Karpas-422 (cell line): ENCODE results near the gene PACRG. TPM values are rescaled to one million over a fixed set of nuclear protein-coding genes. Genes with fewer than 3 reads are reported as not detected.
"Not testable (repeated sequence)": the region's sequence is repeated elsewhere in the genome, so short reads cannot be mapped to it uniquely, and the experiment has no call there.

Source experiments
- DNase-seq: peaks from one replicate; pipeline ENCODE4 v3.0.0-alpha.2; 2015
- H2AFZ ChIP-seq: fragments of 200-600 bp; sonication (generic); 2 replicates; pipeline ENCODE4 v1.6.1; 2014; ENCODE audit warnings: antibody characterized with exemption, low read length, mixed read lengths
- H3K27ac ChIP-seq: fragments of 200-600 bp; sonication (generic); 2 replicates; pipeline ENCODE4 v1.5.1; 2014; ENCODE audit warnings: mild to moderate bottlenecking, low read length, moderate library complexity
- H3K27me3 ChIP-seq: fragments of 200-600 bp; sonication (generic); 2 replicates; pipeline ENCODE4 v1.6.1; 2014; ENCODE audit warnings: low read length, mixed read lengths
- H3K36me3 ChIP-seq: fragments of 200-600 bp; sonication (generic); 2 replicates; pipeline ENCODE4 v1.6.1; 2014; ENCODE audit warnings: low read length, mixed read lengths; ENCODE audit not compliant: insufficient read depth
- H3K4me1 ChIP-seq: fragments of 200-600 bp; sonication (generic); 2 replicates; pipeline ENCODE4 v1.6.1; 2014; ENCODE audit warnings: mild to moderate bottlenecking, low read length, mixed read lengths
- H3K4me2 ChIP-seq: fragments of 200-600 bp; sonication (generic); 2 replicates; pipeline ENCODE4 v1.6.1; 2014; ENCODE audit warnings: low read length, low read depth, mild to moderate bottlenecking; ENCODE audit not compliant: poor library complexity, severe bottlenecking
- H3K4me3 ChIP-seq: fragments of 200-600 bp; sonication (generic); 2 replicates; pipeline ENCODE4 v1.5.1; 2014; ENCODE audit warnings: mild to moderate bottlenecking, antibody characterized with exemption, low read length, mixed read lengths
- H3K79me2 ChIP-seq: fragments of 200-600 bp; sonication (generic); 2 replicates; pipeline ENCODE4 v1.6.1; 2014; ENCODE audit warnings: mild to moderate bottlenecking, low read length, mixed read lengths
- H3K9ac ChIP-seq: fragments of 200-600 bp; sonication (generic); 2 replicates; pipeline ENCODE4 v1.6.0; 2014; ENCODE audit warnings: low read length
- H3K9me2 ChIP-seq: fragments of 200-600 bp; sonication (generic), shearing (Covaris generic); replicated peaks from 2 replicates; pipeline ENCODE4 v1.6.0; 2014; ENCODE audit warnings: mild to moderate bottlenecking, low read length, moderate library complexity; ENCODE audit not compliant: insufficient read depth
- H3K9me3 ChIP-seq: fragments of 300-700, 200-600 bp; sonication (generic); 2 replicates; pipeline ENCODE4 v1.6.1; 2014; ENCODE audit warnings: low read length, mixed read lengths
- H4K20me1 ChIP-seq: fragments of 200-600 bp; sonication (generic); 2 replicates; pipeline ENCODE4 v1.6.1; 2014; ENCODE audit warnings: mild to moderate bottlenecking, antibody characterized with exemption, low read length, low read depth; ENCODE audit not compliant: insufficient read depth
- total RNA-seq: library from RNA; depleted of rRNA; stranded (reverse); fragments of >200 nt; shearing (Covaris generic); gene quantifications from 2 replicates; pipeline ENCODE4 v1.2.3, GENCODE V29; 2014; ENCODE audit warnings: low replicate concordance

Gene PACRG
- total RNA-seq, 1 experiment from 2014 or later: not detected

GRCh38 chr6:162973980-162974379 is 246.2 kb downstream of the PACRG start:
- no peaks in the 10 kb centered on the region for H3K27me3 ChIP-seq
- no peaks in the 10 kb centered on the region for H3K36me3 ChIP-seq
- no peaks in the 10 kb centered on the region for H4K20me1 ChIP-seq
- peaks cover 11% of the 10 kb centered on the region for H3K9me3 ChIP-seq
- no peak overlapping the region for H2AFZ ChIP-seq
- no peak overlapping the region for H3K4me2 ChIP-seq
- H3K9me2 ChIP-seq: no peaks in the 10 kb centered on the region; the same call in 1 of the 2 replicates
- H3K27ac ChIP-seq: no peak overlapping the region
- DNase-seq: no peak
- H3K4me1 ChIP-seq: no peaks in the 10 kb centered on the region
- H3K4me3 ChIP-seq: no peak overlapping the region
- no peak overlapping the region for H3K9ac ChIP-seq
- H3K79me2 ChIP-seq: no peaks in the 10 kb centered on the region

- Histone ChIP-seq H3K9me2 (no peaks in the 10 kb centered on the region; the same call in 1 of the 2 replicates), H3K27ac (no peak overlapping the region), H3K27me3 (no peaks in the 10 kb centered on the region), H3K36me3 (no peaks in the 10 kb centered on the region), H3K4me1 (no peaks in the 10 kb centered on the region), H3K4me2 (no peak overlapping the region), H4K20me1 (no peaks in the 10 kb centered on the region), H3K4me3 (no peak overlapping the region), H3K9ac (no peak overlapping the region), H2AFZ (no peak overlapping the region), H3K9me3 (peaks cover 5% of the 10 kb centered on the region), H3K79me2 (no peaks in the 10 kb centered on the region)
- DNase-seq: no peak
Measured at GRCh38 chr6:162974685-162975084, 246.9 kb downstream of the PACRG start.

- Histone ChIP-seq H4K20me1 (no peaks in the 10 kb centered on the region), H3K4me3 (no peak overlapping the region), H3K4me2 (no peak overlapping the region), H3K9ac (no peak overlapping the region), H3K9me3 (peaks cover 5% of the 10 kb centered on the region), H3K27me3 (no peaks in the 10 kb centered on the region), H3K4me1 (no peaks in the 10 kb centered on the region), H3K27ac (no peak overlapping the region), H3K9me2 (no peaks in the 10 kb centered on the region; the same call in 1 of the 2 replicates), H3K36me3 (no peaks in the 10 kb centered on the region), H2AFZ (no peak overlapping the region), H3K79me2 (no peaks in the 10 kb centered on the region)
- no peak for DNase-seq
Measured at GRCh38 chr6:162976141-162976540, 248.4 kb downstream of the PACRG start.

GRCh38 chr6:162983234-162983633 is 255.5 kb downstream of the PACRG start:
- H3K36me3 ChIP-seq, H3K4me1 ChIP-seq, H3K9ac ChIP-seq, H2AFZ ChIP-seq, H3K27ac ChIP-seq, DNase-seq, H3K27me3 ChIP-seq, H4K20me1 ChIP-seq, H3K79me2 ChIP-seq, H3K4me3 ChIP-seq, H3K4me2 ChIP-seq, H3K9me2 ChIP-seq: not testable (repeated sequence)
- H3K9me3 ChIP-seq: peaks cover 18% of the 10 kb centered on the region

GRCh38 chr6:162998777-162999176 is 271.0 kb downstream of the PACRG start:
- no peaks in the 10 kb centered on the region for H3K4me1 ChIP-seq
- H3K9me2 ChIP-seq: no peaks in the 10 kb centered on the region
- no peaks in the 10 kb centered on the region for H3K36me3 ChIP-seq
- H3K27ac ChIP-seq: no peak overlapping the region
- H2AFZ ChIP-seq: no peak overlapping the region
- H3K79me2 ChIP-seq: no peaks in the 10 kb centered on the region
- H3K4me2 ChIP-seq: no peak overlapping the region
- peaks cover 16% of the 10 kb centered on the region for H3K9me3 ChIP-seq
- no peak overlapping the region for H3K9ac ChIP-seq
- H3K27me3 ChIP-seq: no peaks in the 10 kb centered on the region
- no peaks in the 10 kb centered on the region for H4K20me1 ChIP-seq
- H3K4me3 ChIP-seq: no peak overlapping the region
- DNase-seq: no peak

- Histone ChIP-seq H3K9me3 (peaks cover 16% of the 10 kb centered on the region), H3K36me3 (no peaks in the 10 kb centered on the region)
- DNase-seq: no peak
Measured at GRCh38 chr6:162999575-163000285, 272.0 kb downstream of the PACRG start.

GRCh38 chr6:163001330-163001729 is 273.6 kb downstream of the PACRG start:
- Histone ChIP-seq H3K79me2 (no peaks in the 10 kb centered on the region), H3K9me3 (peaks cover 15% of the 10 kb centered on the region), H4K20me1 (no peaks in the 10 kb centered on the region), H3K27ac (no peak overlapping the region), H3K4me1 (no peaks in the 10 kb centered on the region), H3K27me3 (no peaks in the 10 kb centered on the region), H3K9me2 (no peaks in the 10 kb centered on the region), H3K4me3 (no peak overlapping the region), H3K36me3 (no peaks in the 10 kb centered on the region), H3K9ac (no peak overlapping the region), H3K4me2 (no peak overlapping the region), H2AFZ (no peak overlapping the region)
- no peak for DNase-seq

More at GRCh38 chr6:162999575-163000285, 272.0 kb downstream of the PACRG start:
- H3K9ac ChIP-seq: no peak overlapping the region
- H3K4me1 ChIP-seq: no peaks in the 10 kb centered on the region
- H3K9me2 ChIP-seq: no peaks in the 10 kb centered on the region
- H4K20me1 ChIP-seq: no peaks in the 10 kb centered on the region
- H2AFZ ChIP-seq: no peak overlapping the region
- H3K79me2 ChIP-seq: no peaks in the 10 kb centered on the region
- H3K4me3 ChIP-seq: no peak overlapping the region
- H3K27ac ChIP-seq: no peak overlapping the region
- no peaks in the 10 kb centered on the region for H3K27me3 ChIP-seq
- no peak overlapping the region for H3K4me2 ChIP-seq

GRCh38 chr6:163008186-163008585 is 280.4 kb downstream of the PACRG start:
- Histone ChIP-seq H3K4me1 (no peaks in the 10 kb centered on the region), H3K4me3 (no peak overlapping the region), H3K9me2 (no peaks in the 10 kb centered on the region), H3K79me2 (no peaks in the 10 kb centered on the region), H3K9me3 (peaks cover 19% of the 10 kb centered on the region), H3K27me3 (no peaks in the 10 kb centered on the region), H3K36me3 (no peaks in the 10 kb centered on the region), H3K4me2 (no peak overlapping the region), H4K20me1 (no peaks in the 10 kb centered on the region), H3K27ac (no peak overlapping the region), H2AFZ (no peak overlapping the region), H3K9ac (no peak overlapping the region)
- DNase-seq: no peak
